Thyroid gland (tissue), 4 donors: ENCODE measurements around the gene RPS28. TPM values are rescaled to one million over a fixed set of nuclear protein-coding genes. Genes with fewer than 3 reads are reported as not detected.

Source experiments
- DNase-seq, 2 donors: peaks; one replicate each; pipeline ENCODE4 v3.0.0-alpha.2; 2019
- H3K27ac ChIP-seq, 3 donors: fragments of 200-600 bp; sonication (generic); 1 replicate in 2 of 3; 2 replicates in 1 of 3; pipeline ENCODE4 v1.5.1; 2016 to 2019; ENCODE audit warnings: mild to moderate bottlenecking in 1 of 3, moderate library complexity in 1 of 3
- H3K27me3 ChIP-seq: fragments of 200-600 bp; sonication (generic); one replicate; pipeline ENCODE4 v1.5.1; 2019
- H3K36me3 ChIP-seq, 2 donors: fragments of 200-600 bp; sonication (generic); one replicate each; pipeline ENCODE4 v1.5.1; 2016 to 2019
- H3K4me1 ChIP-seq, 2 donors: fragments of 200-600 bp; sonication (generic); one replicate each; pipeline ENCODE4 v1.5.1; 2017 to 2019
- H3K4me3 ChIP-seq, 3 donors: fragments of 200-600 bp; sonication (generic); replicated peaks in 1 of 3; 1 replicate in 2 of 3; 2 replicates in 1 of 3; pipeline ENCODE4 v1.5.1; 2016; ENCODE audit warnings: mild to moderate bottlenecking in 1 of 3
- H3K9me3 ChIP-seq: fragments of 200-600 bp; sonication (generic); one replicate; pipeline ENCODE4 v1.5.1; 2017
- POLR2A ChIP-seq, 2 donors: fragments of 450-650 bp; IDR thresholded peaks; one replicate each; pipeline ENCODE4 v1.6.1; 2017; ENCODE audit warnings: antibody characterized with exemption in 2 of 2, mild to moderate bottlenecking in 2 of 2, moderate library complexity in 1 of 2
- WGBS, 2 donors: methylation state at CpG; one replicate each; pipeline ENCODE4 v1.1.5; 2017; 5-methylcytosine and 5-hydroxymethylcytosine counted together
- intact Hi-C: fragments of 100-400 bp; cut with DNase I; formaldehyde crosslinking; loops from one replicate; pipeline ENCODE4 v1.15.1; 2023
- total RNA-seq, 4 donors: library from RNA; depleted of rRNA; stranded (reverse); fragments of >200 nt; gene quantifications; one replicate each; pipeline ENCODE4 v1.2.3, GENCODE V29; 2016
- TF ChIP-seq, protein P1 (sequence below), 6 experiments: fragments of 200-600 bp in 3 of 6; fragments of 450-650 bp in 3 of 6; sonication (generic) in 3 of 6; IDR thresholded peaks; one replicate each; pipeline ENCODE4 v1.5.1; 2016 to 2019; ENCODE audit warnings: antibody characterized with exemption in 6 of 6, mild to moderate bottlenecking in 2 of 6, inconsistent platforms in 1 of 6, moderate library complexity in 1 of 6

The RPS28 gene
- total RNA-seq, 4 donors from 2014 or later = 262 to 525 (median 420) TPM

DNA sequence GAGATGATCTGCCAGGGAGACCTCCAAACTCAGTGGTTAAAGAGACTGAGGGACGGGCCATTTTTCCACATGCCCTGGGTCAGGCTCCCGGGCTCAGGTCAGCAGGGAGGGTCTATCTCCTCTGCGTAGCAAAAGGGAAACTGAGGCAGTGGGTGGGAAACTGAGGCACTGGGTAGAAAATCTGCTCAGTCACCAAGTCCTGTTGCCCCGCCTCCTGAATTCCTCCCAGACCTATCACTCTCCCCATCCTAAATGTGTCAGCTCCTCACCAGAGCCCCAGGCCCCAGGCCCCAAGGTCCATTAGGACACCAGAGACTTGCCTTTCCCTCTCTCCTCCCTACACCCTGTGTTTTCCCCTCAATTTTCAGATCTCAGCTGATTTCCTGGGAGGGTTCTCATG is 15.5 kb upstream of the RPS28 start:
- DNase-seq = no peak
- WGBS, 2 donors = 69 to 78% methylated on average over 4 of the region's 4 CpGs

DNA sequence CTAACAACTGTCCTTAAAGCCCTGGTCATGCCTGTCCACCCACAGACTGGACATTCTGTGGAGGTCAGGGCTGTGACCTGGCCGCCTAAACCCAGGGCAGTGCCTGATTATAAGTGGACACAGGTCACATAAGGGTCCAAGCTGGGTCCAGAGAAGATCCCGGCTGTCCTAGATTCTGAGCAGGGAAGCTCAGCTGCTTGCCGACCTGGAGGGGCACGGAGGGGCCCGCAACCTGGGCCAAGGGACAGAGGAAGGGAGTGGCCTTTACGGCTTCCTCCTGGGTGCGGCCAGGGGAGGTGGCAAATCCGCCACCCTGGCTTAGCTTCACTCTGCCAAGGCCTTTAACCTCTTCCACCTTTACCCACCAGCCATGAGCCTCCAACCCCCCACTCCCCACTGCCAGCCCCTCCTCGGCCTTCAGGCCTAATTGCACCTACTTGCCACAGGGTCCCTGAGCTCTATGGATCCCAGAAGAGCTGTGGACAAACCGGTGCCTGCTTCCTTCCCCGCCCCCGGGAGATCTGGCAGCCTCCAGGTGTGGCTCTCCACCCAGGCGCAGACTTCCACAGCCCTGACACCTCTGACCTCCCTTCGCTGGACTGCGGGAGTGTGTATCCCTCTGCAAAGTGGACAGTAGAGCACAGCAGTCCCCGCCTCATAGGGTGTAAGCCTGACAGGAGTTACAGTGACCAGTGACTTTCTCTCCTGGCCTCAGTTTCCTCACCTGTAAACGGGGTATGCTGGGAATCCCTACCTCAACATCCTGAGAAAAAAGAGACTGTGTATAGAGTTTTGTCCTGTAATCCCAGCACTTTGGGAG is 14.9 kb upstream of the RPS28 start:
- H3K9me3 ChIP-seq = no peaks in the 10 kb centered on the region
- 77 to 88% methylated on average over 14 to 15 of the region's 17 CpGs for WGBS, 2 donors

More for the DNA sequence above, 15.5 kb upstream of the RPS28 start:
- Histone ChIP-seq H3K27ac (no peak overlapping the region), H3K27me3 (no peaks in the 10 kb centered on the region), H3K36me3 (peaks cover 4% of the 10 kb centered on the region in 2 donors), H3K4me3 (no peak overlapping the region), H3K9me3 (no peaks in the 10 kb centered on the region), H3K4me1 (peaks cover 17% of the 10 kb centered on the region in 2 donors)
- TF ChIP-seq, protein P1, sequence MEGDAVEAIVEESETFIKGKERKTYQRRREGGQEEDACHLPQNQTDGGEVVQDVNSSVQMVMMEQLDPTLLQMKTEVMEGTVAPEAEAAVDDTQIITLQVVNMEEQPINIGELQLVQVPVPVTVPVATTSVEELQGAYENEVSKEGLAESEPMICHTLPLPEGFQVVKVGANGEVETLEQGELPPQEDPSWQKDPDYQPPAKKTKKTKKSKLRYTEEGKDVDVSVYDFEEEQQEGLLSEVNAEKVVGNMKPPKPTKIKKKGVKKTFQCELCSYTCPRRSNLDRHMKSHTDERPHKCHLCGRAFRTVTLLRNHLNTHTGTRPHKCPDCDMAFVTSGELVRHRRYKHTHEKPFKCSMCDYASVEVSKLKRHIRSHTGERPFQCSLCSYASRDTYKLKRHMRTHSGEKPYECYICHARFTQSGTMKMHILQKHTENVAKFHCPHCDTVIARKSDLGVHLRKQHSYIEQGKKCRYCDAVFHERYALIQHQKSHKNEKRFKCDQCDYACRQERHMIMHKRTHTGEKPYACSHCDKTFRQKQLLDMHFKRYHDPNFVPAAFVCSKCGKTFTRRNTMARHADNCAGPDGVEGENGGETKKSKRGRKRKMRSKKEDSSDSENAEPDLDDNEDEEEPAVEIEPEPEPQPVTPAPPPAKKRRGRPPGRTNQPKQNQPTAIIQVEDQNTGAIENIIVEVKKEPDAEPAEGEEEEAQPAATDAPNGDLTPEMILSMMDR (IDR thresholded peaks at IDR 0.05) = no peak
- TF ChIP-seq POLR2A (IDR thresholded peaks at IDR 0.05) = no peak
- intact Hi-C loops = no loop called here

DNA sequence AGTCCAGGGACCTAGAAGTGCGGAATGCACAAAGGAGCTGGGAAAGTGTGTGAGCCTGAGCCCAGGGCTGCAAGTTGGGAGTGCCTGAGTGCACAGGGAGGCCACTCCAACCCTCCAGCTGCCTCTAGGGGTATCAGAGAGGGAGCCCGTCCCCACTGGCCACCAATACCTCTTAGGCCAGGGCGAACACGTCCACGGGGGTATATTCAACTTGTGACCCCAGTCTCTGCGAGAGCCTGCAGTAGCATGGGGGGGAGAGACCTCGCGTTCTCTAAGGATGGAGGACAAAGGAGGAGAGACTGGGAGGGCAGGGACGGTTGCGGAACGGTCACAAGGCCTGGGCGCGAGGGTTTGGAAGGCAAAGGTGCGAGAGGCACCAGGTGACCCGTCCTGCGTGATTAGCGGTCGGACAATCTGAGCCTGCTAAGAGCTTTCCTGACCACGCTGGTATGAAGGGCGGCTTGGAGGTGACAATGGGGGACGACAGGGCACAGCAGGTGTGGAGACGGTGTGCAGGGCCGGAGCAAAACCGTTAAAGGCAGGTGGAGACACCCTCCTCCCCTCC is 13.8 kb upstream of the RPS28 start:
- Histone ChIP-seq H3K4me1 (peaks cover 17% of the 10 kb centered on the region in 2 donors), H3K9me3 (no peaks in the 10 kb centered on the region), H3K27me3 (no peaks in the 10 kb centered on the region), H3K4me3 (peak overlapping the region in 2 of 3 donors; percentile 11 to 49), H3K36me3 (peaks cover 6 to 11% of the 10 kb centered on the region in 2 donors), H3K27ac (peak overlapping the region in 1 of 3 donors; percentile 16)
- WGBS, 2 donors = 5 to 14% methylated on average over 23 to 24 of the region's 24 CpGs
- TF ChIP-seq, protein P1 (IDR thresholded peaks at IDR 0.05) = no peak
- TF ChIP-seq POLR2A (IDR thresholded peaks at IDR 0.05) = no peak
- intact Hi-C loops = no loop called here
- peak in 1 of 2 donors; percentile 31 for DNase-seq

More for the DNA sequence above, 14.9 kb upstream of the RPS28 start:
- no peak for TF ChIP-seq POLR2A (IDR thresholded peaks at IDR 0.05)
- TF ChIP-seq, protein P1 (IDR thresholded peaks at IDR 0.05) = no peak
- H3K4me1 ChIP-seq = peaks cover 17% of the 10 kb centered on the region in 2 donors
- DNase-seq = no peak
- intact Hi-C loops = no loop called here
- H3K27me3 ChIP-seq = no peaks in the 10 kb centered on the region
- H3K27ac ChIP-seq = no peak overlapping the region
- no peak overlapping the region for H3K4me3 ChIP-seq
- peaks cover 6 to 11% of the 10 kb centered on the region in 2 donors for H3K36me3 ChIP-seq

DNA sequence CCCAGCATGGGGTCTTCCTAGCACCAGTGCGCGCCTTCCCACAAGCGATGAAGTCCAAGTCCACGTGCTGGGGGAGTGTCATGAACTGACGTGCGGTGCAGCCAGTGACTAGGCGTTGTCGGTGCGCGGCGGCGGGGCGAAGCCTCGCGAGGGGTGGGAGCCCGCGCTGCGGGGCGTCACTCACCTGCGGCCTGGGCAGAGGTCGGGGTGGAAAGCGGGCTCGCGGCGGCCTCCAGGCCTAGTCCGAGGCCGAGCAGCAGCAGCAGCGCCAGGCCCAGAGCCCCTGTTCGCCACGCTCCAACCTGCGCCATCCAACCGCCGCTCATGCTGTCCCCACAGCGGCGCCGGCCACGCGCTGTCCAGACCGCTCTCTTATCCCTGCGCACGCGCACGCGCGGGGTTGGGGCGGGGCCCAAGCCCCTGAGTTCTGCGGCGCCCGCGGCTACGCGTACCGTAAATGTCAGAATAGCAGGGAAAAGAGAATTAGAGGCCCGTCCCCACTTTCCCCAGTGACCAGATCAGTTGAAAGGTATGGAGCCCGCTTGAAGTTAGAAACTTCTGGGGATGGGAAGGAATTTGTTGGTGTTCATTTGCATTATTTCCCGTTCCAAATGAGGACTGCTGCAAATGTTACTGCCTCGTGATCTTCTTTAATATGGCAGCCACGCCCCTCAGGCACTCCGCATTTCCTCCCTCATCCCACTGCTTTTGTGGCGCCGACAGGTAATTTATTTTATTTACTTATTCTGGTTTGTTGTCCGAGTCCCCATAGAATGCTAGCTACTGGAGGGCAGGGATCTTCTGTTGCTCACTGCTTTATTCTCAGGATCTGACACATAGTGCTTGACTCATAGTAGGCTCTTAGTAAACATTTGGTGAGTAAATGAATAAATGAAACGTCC is 13.1 kb upstream of the RPS28 start, which contains the start of gene CD320:
TSS of gene CD320 (minus strand) at position 394 of the 902 bp plus-strand sequence. CDS start at position 326, 68 bp downstream.
- H3K36me3 ChIP-seq = peaks cover 9 to 11% of the 10 kb centered on the region in 2 donors
- 0 to 1% methylated on average over 28 to 30 of the region's 63 CpGs for WGBS, 2 donors
- peak; percentile 90 to 93 for DNase-seq
- TF ChIP-seq, protein P1 (IDR thresholded peaks at IDR 0.05) = no peak
- peak in 1 of 2 donors; percentile 58 for TF ChIP-seq POLR2A (IDR thresholded peaks at IDR 0.05)
- peak within 1 kb of the TSS in 2 of 3 donors; percentile 11 to 49 for H3K4me3 ChIP-seq
- no peaks in the 10 kb centered on the region for H3K9me3 ChIP-seq
- peaks cover 17% of the 10 kb centered on the region in 2 donors for H3K4me1 ChIP-seq
- peak within 1 kb of the TSS in 1 of 3 donors; percentile 16 for H3K27ac ChIP-seq
- no peaks in the 10 kb centered on the region for H3K27me3 ChIP-seq
- intact Hi-C loops = no loop called here
